ENCODE results near the gene WRAP73. TPM values are rescaled to one million over a fixed set of nuclear protein-coding genes. Genes with fewer than 3 reads are reported as not detected.

The WRAP73 gene
- total RNA-seq, 1 experiment from 2014 or later: 51.4 TPM

GRCh38 chr1:3699596-3699995 lies 49.7 kb upstream of the WRAP73 start (continued):
- TF ChIP-seq JUND (IDR thresholded peaks at IDR 0.05): no peak

GRCh38 chr1:3698660-3699408 lies 48.9 kb upstream of the WRAP73 start:
- H2AFZ ChIP-seq (ENCODE audit: low read depth, low read length, poor library complexity, severe bottlenecking): no peak overlapping the region

GRCh38 chr1:3697810-3698209 lies 47.9 kb upstream of the WRAP73 start:
- intact Hi-C loops (cut with micrococcal nuclease): no loop called here
- Histone ChIP-seq H3K9ac (ENCODE audit: low read length) (no peak overlapping the region), H3K9me2 (ENCODE audit: insufficient read depth) (no peaks in the 10 kb centered on the region), H3K36me3 (ENCODE audit: control insufficient read depth in 1 of 2, insufficient read depth in 2 of 2, low read length in 2 of 2) (no peaks in the 10 kb centered on the region), H3K4me1 (ENCODE audit: control insufficient read depth in 1 of 2, insufficient read depth in 2 of 2, low read length in 2 of 2) (no peaks in the 10 kb centered on the region), H3K4me3 (replicated peaks in 1 of 2; ENCODE audit: low read depth in 1 of 2, low read length in 2 of 2) (no peak overlapping the region), H2AFZ (ENCODE audit: low read depth, low read length, poor library complexity, severe bottlenecking) (no peak overlapping the region), H3K4me2 (ENCODE audit: low read length) (no peak overlapping the region), H4K20me1 (ENCODE audit: insufficient read depth) (no peaks in the 10 kb centered on the region), H3K27me3 (ENCODE audit: insufficient read depth, low read length) (no peaks in the 10 kb centered on the region), H3K27ac (ENCODE audit: low read depth, low read length) (no peak overlapping the region), H3K79me2 (ENCODE audit: insufficient read depth, low read length) (no peaks in the 10 kb centered on the region), H3K9me3 (ENCODE audit: control insufficient read depth in 1 of 2, insufficient read depth in 1 of 2, low read depth in 1 of 2, low read length in 2 of 2) (no peaks in the 10 kb centered on the region)
- DNase-seq (ENCODE audit: low read depth, low spot score) (no peak), ATAC-seq (no peak)
- no TSS peak for BruUV-seq (replicated peaks)
- CTCF ChIA-PET: no interaction called here
- RAD21 ChIA-PET (ENCODE audit: low non-redundant PET in 1 of 2, low total read pairs in 2 of 2, uncharacterized antibody in 2 of 2, unreplicated experiment in 2 of 2): no interaction called here
- POLR2A ChIA-PET: no interaction called here
- no peak for TF ChIP-seq MAX (IDR thresholded peaks at IDR 0.05)
- TF ChIP-seq RAD21 (IDR thresholded peaks at IDR 0.05; ENCODE audit: low read depth): no peak
- TF ChIP-seq YY1 (IDR thresholded peaks at IDR 0.05; ENCODE audit: extremely low read depth, insufficient replicate concordance, low read depth, low read length): no peak
- TF ChIP-seq ATF3 (IDR thresholded peaks at IDR 0.05): no peak
- no peak for TF ChIP-seq CTCF (IDR thresholded peaks at IDR 0.05 in 2 of 3, conservative IDR thresholded peaks at IDR 0.05 in 1 of 3; ENCODE audit: borderline replicate concordance in 1 of 3, insufficient read depth in 1 of 3, low read depth in 2 of 3, low read length in 2 of 3)
- TF ChIP-seq EZH2 (IDR thresholded peaks at IDR 0.05): no peak
- TF ChIP-seq ZNF274 (IDR thresholded peaks at IDR 0.05; ENCODE audit: low read depth, low read length): no peak
- no peak for TF ChIP-seq SIN3A (IDR thresholded peaks at IDR 0.05; ENCODE audit: low read depth)
- no peak for TF ChIP-seq CEBPB (IDR thresholded peaks at IDR 0.05; ENCODE audit: low read depth)
- TF ChIP-seq SP1 (IDR thresholded peaks at IDR 0.05; ENCODE audit: low read depth): no peak
- TF ChIP-seq POLR2A (IDR thresholded peaks at IDR 0.05; ENCODE audit: borderline replicate concordance, extremely low read depth, insufficient read depth, insufficient read length): no peak
- TF ChIP-seq ZBTB33 (IDR thresholded peaks at IDR 0.05; ENCODE audit: extremely low read depth, insufficient replicate concordance, low read length): no peak
- TF ChIP-seq ZFX (IDR thresholded peaks at IDR 0.05): no peak

More at GRCh38 chr1:3698660-3699408, 48.9 kb upstream of the WRAP73 start:
- H3K9me2 ChIP-seq (ENCODE audit: insufficient read depth): no peaks in the 10 kb centered on the region
- no peaks in the 10 kb centered on the region for H3K9me3 ChIP-seq (ENCODE audit: control insufficient read depth in 1 of 2, insufficient read depth in 1 of 2, low read depth in 1 of 2, low read length in 2 of 2)
- H3K27ac ChIP-seq (ENCODE audit: low read depth, low read length): no peak overlapping the region
- H3K27me3 ChIP-seq (ENCODE audit: insufficient read depth, low read length): no peaks in the 10 kb centered on the region
- intact Hi-C loops (cut with micrococcal nuclease): no loop called here
- no peaks in the 10 kb centered on the region for H3K79me2 ChIP-seq (ENCODE audit: insufficient read depth, low read length)
- RAD21 ChIA-PET (ENCODE audit: low non-redundant PET in 1 of 2, low total read pairs in 2 of 2, uncharacterized antibody in 2 of 2, unreplicated experiment in 2 of 2): no interaction called here
- TF ChIP-seq YY1 (IDR thresholded peaks at IDR 0.05; ENCODE audit: extremely low read depth, insufficient replicate concordance, low read depth, low read length) (no peak), SIN3A (IDR thresholded peaks at IDR 0.05; ENCODE audit: low read depth) (no peak), EZH2 (IDR thresholded peaks at IDR 0.05) (no peak)
- no peak overlapping the region for H3K4me3 ChIP-seq (replicated peaks in 1 of 2; ENCODE audit: low read depth in 1 of 2, low read length in 2 of 2)
- no peak overlapping the region for H3K4me2 ChIP-seq (ENCODE audit: low read length)
- CTCF ChIA-PET: no interaction called here
- POLR2A ChIA-PET: no interaction called here
- H4K20me1 ChIP-seq (ENCODE audit: insufficient read depth): no peaks in the 10 kb centered on the region
- BruUV-seq (replicated peaks): no TSS peak
- H3K36me3 ChIP-seq (ENCODE audit: control insufficient read depth in 1 of 2, insufficient read depth in 2 of 2, low read length in 2 of 2): no peaks in the 10 kb centered on the region
- H3K9ac ChIP-seq (ENCODE audit: low read length): no peak overlapping the region
- no peak for ATAC-seq
- DNase-seq (ENCODE audit: low read depth, low spot score): no peak
- no peaks in the 10 kb centered on the region for H3K4me1 ChIP-seq (ENCODE audit: control insufficient read depth in 1 of 2, insufficient read depth in 2 of 2, low read length in 2 of 2)
